ENCODE data around the gene FUBP1.
A peak's percentile ranks its signal among the peaks of the same experiment; 100 is the strongest.
"Not testable (repeated sequence)": the region's sequence is repeated elsewhere in the genome, so short reads cannot be mapped to it uniquely, and the experiment has no call there.

FUBP1 gene

GRCh38 chr1:77987919-77988318 lies 9.0 kb upstream of the FUBP1 start:
- DNase-seq (ENCODE audit: low spot score): no peak

- no peak for DNase-seq (ENCODE audit: low spot score)
These were observed 7.9 kb upstream of the FUBP1 start for GRCh38 chr1:77986810-77987209.

GRCh38 chr1:77984629-77985028 lies 5.8 kb upstream of the FUBP1 start:
- DNase-seq (ENCODE audit: low spot score): no peak

GRCh38 chr1:77983997-77984355 lies 5.1 kb upstream of the FUBP1 start:
- no peak for DNase-seq (ENCODE audit: low spot score)

- not testable (repeated sequence) for DNase-seq (ENCODE audit: low spot score)
These were observed 4.6 kb upstream of the FUBP1 start for GRCh38 chr1:77983352-77983996.

GRCh38 chr1:77978293-77978968 lies 441 bp downstream of the FUBP1 start:
- DNase-seq (ENCODE audit: low spot score): peak; percentile 86

GRCh38 chr1:77977989-77978292 lies 931 bp downstream of the FUBP1 start:
- DNase-seq (ENCODE audit: low spot score): no peak

- no peak for DNase-seq (ENCODE audit: low spot score)
These were observed 2.3 kb downstream of the FUBP1 start for GRCh38 chr1:77976433-77977076.

- no peak for DNase-seq (ENCODE audit: low spot score)
These were observed 3.0 kb downstream of the FUBP1 start for GRCh38 chr1:77975907-77976306.

- DNase-seq (ENCODE audit: low spot score): no peak
These were observed 3.5 kb downstream of the FUBP1 start for GRCh38 chr1:77975386-77975785.

GRCh38 chr1:77972080-77972479 lies 6.8 kb downstream of the FUBP1 start:
- no peak for DNase-seq (ENCODE audit: low spot score)

- no peak for DNase-seq (ENCODE audit: low spot score)
These were observed 8.7 kb downstream of the FUBP1 start for GRCh38 chr1:77970192-77970591.

GRCh38 chr1:77966291-77966690 lies 12.6 kb downstream of the FUBP1 start:
- DNase-seq (ENCODE audit: low spot score): no peak

- DNase-seq (ENCODE audit: low spot score): no peak
These were observed 17.5 kb downstream of the FUBP1 start for GRCh38 chr1:77961392-77961791.

GRCh38 chr1:77958850-77959249 lies 20.0 kb downstream of the FUBP1 start:
- DNase-seq (ENCODE audit: low spot score): no peak

GRCh38 chr1:77958391-77958790 lies 20.5 kb downstream of the FUBP1 start:
- no peak for DNase-seq (ENCODE audit: low spot score)

GRCh38 chr1:77956464-77956863 lies 22.4 kb downstream of the FUBP1 start:
- DNase-seq (ENCODE audit: low spot score): no peak

GRCh38 chr1:77955709-77956108 lies 23.2 kb downstream of the FUBP1 start:
- no peak for DNase-seq (ENCODE audit: low spot score)

GRCh38 chr1:77954521-77954920 lies 24.4 kb downstream of the FUBP1 start:
- no peak for DNase-seq (ENCODE audit: low spot score)

GRCh38 chr1:77953907-77954306 lies 25.0 kb downstream of the FUBP1 start:
- no peak for DNase-seq (ENCODE audit: low spot score)

- DNase-seq (ENCODE audit: low spot score): no peak
These were observed 27.5 kb downstream of the FUBP1 start for GRCh38 chr1:77951328-77951727.

GRCh38 chr1:77950873-77951272 lies 28.0 kb downstream of the FUBP1 start:
- DNase-seq (ENCODE audit: low spot score): no peak

GRCh38 chr1:77948841-77949424 lies 29.9 kb downstream of the FUBP1 start:
- DNase-seq (ENCODE audit: low spot score): no peak
